NCI-H1092 (cell line): ENCODE results near the gene GPX2.

Experiments used
- DNase-seq: peaks from one replicate; lab custom pipeline; 2025; lab: John Stamatoyannopoulos, UW

Gene GPX2

DNA sequence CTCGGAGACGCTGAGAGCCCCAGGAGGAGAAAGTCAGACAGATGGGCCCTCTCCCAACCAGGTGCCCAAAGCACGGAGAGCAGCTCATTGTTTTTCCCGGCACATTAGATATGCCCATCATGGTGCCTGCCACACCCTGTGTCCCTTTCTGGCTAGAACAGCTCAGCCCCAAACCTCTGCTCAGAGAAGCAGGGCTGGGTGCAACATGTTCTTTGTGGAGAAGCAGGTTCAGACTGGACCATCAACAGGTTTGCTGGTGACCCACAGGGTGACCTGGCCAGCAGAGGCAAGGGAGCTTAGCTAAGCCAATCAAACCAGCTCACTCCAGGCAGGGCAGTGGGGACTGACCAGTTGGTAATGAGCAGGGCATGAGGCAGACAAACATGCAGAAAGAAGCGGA is 16.2 kb upstream of the GPX2 start:
- DNase-seq: no peak

DNA sequence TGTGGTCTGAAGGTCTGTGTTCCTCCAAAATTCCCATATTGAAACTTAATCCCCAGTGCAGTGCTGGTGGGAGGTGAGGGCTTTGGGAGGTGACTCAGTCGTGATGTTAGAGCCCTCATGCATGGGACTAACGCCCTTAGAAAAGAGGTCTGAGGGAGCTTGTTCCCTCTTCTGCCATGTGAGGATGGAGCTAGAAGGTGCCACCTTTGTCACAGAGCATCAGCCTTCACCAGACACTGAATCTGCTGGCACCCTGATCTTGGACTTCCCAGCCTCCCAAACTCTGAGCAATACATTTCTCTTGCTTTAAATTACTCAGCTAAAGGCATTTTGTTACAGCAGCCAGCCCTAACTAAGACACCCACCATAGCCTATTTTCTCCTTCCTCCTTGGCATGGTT is 15.7 kb upstream of the GPX2 start:
- no peak for DNase-seq

DNA sequence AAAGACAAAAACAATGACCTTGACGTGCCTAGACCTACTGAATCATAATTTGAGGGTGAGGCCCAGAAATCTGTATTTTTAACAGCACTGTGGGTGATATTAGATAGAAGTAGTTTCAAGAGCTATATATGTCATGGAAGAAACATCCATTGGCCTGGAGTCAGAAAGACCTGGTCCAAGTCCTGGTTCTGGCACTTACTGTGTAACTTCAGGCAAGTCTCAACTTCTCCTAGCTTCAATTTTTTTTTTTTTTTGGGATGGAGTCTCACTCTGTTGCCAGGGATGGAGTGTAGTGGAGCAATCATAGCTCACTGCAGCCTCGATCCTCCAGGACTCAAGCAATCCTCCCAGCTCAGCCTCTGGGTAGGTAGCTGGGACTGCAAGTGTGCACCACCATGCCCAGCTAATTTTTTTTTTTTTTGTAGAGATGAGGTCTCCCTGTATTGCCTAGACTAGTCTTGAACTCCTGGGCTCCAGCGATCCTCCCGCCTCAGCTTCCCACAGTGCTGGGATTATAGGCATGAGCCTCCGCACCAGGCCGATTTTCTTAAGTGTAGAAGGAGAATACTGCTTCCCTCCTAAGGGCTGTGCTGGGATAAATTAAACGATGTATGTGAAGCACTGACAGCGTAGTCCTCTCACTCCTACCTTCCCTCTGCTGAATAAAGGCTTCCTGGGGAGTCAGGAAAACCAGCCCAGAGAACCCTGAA is 14.3 kb upstream of the GPX2 start:
- DNase-seq: no peak

DNA sequence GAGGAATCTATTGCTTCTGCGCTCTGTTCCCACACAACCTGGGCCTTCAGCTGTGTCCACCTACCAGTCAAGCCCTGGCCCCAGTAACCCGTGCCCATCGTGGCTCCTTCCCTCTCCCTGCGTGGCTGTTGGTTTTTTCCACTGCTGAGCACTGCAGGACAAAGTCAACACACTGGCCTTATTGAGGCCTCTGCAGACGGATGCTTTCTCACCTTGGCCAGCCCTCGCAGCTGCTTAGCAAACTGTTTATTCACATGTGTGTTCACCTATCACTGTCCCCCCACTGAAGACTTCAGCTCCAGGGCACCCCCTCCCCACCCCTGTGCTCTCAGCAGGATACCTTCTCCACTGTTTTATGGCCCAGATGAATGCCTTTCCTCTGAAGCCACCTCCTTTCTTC is 12.8 kb upstream of the GPX2 start:
- no peak for DNase-seq

DNA sequence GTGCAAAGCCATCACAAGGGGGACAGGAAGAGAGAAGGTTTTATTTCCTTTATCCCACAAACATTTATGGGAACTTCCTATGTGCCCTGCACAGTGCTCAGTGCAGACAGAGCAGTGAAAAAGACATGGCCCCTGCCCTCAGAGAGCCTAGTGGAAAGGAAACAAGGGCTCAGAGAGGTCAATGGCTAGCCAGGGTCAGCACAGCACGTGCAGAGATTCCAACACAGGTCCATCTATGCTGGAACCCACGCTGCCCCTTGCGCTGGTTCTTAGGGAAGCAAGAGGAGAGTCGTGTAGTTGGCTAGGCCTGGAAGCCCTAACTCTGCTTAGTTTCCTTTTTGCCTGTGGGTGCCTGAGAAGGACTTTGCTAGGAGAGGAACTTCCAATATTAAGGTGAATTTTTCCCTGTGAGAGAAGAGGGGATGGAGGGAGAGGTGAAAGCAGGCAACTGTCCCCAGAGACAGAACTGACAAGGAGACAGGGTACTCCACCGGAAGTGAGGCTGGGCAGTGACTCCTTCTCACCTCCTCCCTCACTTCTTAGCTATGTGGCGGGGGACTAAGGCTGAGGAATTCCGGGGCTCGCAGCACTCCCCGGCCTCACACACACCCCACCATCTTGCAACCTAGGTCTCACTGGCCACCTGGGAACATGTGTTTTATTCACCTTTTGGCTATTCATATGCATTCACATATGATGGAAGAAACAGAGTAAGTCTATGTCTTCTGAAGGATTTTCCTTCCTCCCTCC is 12.1 kb upstream of the GPX2 start:
- DNase-seq: no peak

DNA sequence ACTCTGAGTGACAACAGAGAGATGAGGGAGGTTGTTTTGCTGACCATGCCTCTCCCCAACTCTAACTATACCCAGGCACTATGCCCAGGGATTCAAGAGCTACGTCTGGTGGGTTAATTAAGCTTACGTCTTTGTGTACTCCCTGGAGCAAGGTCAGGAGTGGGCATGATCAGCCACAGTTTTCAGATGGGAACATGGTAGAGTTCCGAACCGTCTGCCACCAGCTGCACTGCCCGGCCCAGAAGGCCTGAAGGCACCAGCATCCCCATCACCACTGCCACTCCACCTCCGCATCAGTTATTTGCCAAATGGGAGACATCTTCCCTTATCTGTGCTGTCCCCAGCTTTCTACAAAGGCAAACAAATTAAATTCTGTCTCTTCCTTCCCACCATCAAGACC is 11.1 kb upstream of the GPX2 start:
- no peak for DNase-seq

DNA sequence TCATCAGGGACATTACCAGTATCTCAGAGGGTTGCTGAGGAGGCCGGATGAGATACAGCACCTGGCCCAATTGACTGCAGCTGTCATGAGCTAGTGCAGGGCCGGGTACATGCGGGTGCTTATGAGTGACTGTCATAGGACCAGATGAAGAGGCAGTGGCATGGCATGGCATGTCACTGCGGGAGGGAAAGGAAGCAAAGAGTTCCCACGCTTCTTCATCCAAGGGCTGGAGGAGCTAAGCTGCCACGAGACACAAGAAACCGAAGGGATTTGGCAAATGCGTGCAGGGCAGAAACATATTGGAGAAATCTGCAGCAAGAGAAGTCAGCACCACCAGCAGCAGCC is 10.7 kb upstream of the GPX2 start:
- DNase-seq: no peak

DNA sequence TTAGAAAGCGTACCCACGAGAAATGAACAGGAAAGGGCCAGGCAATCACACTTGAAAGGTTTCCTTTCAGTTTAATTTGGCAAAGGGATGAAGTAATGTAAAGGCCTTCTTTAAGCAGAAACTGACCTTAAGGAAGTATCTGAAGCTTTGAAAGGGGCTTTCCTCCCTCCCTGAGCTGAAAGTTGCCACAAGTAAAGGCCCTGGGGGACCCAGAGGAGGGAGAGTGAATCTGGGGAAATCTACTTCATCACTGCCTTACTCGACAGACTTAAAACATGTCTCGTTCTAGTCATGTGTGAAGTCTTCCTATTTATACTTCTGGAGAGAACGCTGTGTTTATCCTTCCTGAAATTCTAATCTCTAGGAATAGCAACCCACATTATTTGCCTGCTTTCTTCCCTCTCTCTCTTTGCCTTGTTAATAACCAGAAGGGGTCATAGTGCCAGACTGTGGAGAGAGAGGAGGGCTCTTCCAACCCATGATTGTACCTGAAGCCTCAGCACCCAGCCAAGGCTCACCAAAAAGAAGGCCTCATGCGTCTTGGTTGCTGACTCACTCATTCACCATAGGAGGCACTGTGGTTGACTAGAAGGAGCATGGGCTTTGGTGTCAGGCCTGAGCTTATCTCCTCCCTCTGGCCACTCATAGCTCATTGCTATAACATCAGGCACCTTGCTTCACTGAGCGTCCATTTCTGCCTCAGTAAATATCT is 10.2 kb upstream of the GPX2 start:
- no peak for DNase-seq

DNA sequence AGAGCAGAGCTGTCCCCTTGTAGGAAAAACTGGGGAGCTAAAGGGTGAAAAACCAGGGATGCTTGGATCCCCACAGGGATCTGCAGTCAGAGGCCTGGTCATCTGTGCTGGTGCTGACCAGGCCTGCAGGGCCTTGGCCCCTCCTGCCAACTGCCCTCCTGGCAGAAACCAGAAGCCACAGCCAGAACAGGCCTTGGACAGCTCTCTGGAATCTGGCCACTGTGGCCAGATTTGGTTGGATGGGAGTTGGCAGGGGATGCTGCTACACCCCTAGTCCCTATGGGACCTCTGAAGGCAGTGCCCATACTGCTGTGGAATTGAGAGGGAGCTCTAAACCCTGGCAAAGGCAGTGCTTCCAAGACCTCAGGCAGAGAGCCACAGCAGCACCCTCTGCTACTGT is 9.2 kb upstream of the GPX2 start:
- DNase-seq: no peak

DNA sequence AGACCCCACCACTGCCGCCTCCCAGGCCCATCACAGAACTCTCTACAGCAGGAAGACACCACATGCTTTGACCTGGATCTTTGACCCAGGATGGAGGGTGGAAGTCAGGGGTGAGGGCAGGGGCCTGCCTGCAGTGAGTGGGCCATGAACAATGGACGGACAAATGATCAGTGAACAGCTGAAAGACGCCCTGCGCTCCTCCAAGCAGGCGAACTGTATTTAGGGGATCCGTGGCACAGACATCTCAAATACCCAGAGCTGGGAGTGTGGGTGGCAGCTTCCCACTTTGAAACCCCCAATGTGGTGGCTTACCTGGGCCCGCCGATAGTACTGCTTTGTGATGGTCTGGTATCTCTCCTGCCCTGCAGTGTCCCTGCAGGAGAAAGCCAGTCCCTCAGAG is 8.7 kb upstream of the GPX2 start:
- no peak for DNase-seq

DNA sequence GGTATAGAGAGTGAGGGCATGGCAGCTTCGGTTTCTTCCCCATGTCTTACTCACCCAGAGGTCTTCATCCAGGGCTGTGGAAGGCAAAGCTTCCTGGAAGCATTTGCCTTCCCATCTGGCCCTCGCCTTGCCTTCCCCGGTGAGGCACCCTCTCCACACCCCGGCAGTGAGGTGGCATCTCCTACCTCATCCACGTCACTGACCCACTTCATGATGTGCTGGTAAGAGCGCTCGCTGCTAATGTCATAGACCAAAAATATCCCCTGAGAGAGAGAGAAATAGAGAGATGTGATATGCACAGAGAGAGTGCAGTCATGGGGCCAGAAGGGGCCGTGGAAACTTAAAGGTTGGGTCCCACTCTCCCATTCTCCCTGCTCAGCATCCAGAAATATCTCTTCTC is 8.3 kb upstream of the GPX2 start:
- DNase-seq: no peak

DNA sequence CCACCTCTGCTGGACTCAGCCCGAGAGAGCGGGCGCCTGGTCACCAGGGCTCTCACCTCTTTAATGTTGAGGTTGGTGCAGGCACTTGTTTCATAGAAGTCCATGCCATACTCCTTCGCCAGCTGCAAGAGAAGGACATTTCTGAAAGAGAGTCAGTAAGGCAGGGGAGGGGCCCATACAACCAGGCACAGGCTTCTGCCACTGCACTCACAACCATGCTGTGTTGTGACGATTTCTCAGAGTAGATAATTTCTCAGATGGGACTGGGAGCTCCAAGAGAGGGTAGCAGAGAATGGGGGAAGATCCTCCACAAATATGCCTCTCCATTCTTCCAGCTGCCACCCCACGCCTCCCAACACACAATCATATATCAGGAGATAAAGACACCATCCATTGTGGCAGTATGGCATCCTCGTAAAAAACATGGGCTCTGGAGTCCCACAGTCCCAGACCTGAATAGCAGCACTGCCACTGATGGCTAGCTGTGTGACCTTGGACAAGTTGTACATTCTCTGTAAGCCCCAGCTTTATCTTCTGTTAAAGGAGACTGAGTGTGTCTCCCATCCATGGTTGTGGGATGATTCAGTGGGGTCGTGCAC is 6.2 kb upstream of the GPX2 start:
- no peak for DNase-seq

DNA sequence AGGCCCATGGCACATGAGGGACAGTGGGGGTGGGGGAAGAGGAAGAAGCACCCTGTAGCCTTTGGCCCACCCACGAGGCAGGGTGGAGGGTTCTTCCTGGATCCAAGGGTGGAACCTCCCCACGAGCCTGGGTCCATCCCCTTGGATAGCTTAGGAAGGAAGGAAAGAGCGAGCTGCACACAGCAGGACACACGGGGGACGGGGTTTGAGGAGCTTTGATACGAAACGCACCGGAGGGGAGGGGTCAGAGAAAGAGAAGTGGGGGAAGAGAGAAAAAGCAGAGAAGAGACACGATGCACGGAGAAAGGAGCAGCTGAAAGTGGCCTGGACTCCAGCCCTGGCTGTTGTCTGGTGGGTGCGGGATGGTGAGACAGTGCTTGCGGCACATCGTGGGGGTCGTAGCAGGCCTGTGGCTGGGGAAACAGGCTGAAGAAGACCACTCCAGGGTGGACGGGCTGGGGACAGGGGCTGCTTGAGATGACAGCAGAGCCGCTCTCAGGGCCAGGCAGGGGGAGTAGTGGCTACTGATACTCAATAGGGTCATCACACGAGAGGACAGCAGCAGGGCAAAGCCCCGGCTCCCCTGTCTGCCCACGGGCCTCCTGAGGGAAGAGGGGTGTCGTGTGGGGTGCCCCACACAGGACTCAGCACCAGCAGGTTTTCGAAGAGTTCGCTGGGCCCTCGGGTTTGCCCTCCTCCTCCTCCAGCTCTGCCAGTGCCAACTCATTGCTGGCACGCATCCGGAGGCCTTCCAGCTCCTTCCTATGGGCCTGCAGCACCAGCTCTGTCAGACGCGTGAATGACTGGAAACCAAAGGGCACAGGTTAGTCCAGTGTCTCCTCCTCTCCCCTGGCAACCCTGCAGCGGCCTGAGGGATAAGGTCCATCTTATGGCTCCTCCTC is 5.4 kb upstream of the GPX2 start:
- no peak for DNase-seq

DNA sequence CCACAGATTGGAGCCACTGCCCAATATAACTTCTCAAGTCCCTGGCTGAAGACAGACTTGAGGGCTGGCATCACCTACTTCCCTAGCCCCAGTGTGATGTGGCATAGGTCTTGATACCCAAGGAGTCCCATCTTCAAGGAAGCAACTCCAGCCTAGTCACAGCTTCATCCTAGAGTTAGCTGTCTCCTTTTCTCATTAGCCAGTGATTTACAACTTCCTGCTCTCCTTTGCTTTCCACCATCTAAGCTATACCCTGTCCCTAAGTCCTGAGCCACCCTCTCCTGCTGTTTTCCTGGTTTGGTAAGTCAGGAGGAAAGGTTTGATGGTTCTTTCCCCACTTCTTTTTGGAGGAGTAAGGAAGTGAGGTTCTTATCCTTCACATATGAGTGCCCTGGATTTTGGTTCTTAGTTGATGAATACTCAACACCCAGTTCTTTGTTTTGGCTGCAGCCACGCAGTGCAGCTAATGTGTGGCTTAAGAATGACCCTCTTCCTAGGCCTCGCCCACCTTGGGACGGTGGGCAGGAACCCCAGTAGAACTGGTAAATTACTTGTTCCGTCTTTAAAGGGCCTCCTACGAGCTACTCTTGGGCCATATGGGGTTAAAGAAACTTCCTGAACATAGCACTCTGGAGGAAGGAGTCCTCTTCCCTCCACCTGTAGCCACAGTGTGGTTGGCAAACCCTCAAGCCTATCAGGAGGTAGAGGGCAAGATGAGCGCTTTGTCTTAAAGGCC is 3.9 kb upstream of the GPX2 start:
- no peak for DNase-seq

DNA sequence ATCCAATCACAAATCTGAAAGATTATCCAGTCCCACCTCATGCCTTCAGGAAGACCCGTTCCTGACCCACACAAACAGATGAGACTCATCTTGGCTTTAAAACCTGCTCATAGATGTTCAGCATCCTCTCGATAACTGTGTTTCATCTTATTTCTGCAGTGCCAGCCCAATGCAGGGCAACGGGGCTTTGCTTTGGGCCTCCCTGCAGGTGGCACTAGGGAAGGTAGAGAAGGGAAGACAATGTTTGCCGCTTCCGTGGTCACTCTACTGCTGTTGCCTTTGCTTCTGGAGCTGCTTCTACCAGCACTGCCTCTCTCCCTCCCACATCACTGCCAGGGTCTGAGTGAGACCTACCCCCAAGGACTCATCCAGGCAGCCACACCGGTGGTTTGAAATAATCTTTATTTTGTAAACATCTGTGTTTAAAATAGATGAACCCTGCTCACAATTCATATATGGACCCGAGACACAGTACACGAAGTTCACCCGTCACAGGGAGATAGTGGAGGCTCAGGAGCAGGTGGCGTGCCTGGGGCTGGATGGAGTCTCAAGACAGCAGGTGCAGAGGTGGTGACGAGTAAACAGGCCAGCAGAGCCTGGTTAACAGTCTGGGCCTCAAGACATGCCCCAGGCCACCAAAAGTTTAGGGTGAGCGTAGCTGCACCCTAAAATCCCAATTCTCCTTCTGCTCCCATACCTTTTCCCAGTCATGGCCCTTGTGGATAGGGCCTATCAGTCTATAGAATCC is 3.1 kb upstream of the GPX2 start:
- no peak for DNase-seq

DNA sequence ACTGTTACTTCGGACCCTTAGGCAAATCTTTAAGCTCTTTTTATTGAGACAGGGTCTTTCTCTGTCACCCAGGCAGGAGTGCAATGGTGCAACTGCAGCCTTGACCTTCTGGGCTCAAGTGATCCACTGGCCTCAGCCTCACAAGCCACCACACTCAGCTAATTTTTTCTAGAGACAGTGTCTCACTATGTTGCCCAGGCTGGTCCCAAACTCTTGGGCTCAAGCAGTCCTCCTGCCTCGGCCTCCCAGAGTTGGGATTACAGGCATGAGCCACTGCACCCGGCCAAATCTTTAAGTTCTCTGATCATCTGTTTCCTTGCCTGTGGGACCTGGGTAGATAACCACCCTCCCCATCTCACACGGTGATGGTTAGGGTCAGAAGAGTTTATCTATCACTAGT is 2.3 kb upstream of the GPX2 start:
- no peak for DNase-seq

DNA sequence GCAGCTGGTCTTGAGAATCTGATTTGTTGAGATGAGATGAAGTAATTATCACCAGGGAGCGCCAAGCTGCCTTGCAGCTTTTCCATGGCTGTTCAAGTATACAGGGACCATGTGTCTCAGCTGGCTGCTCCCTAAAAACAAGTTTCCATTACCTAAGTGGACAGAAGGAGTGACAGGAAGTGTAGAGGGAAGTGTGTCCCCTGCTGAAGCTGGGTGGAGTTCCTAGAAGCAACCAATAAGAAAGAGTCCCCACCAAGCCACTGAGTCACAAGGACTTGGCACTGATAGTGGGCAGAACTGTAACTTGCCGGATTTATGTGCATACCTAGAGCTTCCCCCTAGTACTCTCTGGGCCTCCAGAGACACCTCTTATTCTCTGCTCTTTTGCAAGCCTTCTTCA is 1.5 kb upstream of the GPX2 start:
- no peak for DNase-seq

DNA sequence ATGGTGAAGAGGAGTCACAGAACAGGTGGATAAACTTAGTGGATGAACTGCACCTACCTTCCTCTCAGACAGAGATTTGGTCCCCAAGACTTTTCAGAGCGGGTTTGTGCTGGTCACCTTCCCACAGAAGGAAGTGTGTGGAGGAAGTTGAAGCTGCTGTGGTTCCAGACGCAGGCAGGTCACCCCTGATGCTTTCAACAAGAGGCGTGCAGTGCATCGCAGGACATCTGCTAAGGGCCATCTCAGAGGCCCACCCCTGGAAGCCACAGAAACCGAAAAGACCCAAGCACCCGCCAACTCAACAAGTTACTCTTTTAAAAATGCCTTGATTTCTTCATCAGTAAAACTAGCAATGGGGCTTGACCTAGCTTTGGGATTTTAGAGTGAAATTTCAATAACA is 1.0 kb upstream of the GPX2 start:
- no peak for DNase-seq

DNA sequence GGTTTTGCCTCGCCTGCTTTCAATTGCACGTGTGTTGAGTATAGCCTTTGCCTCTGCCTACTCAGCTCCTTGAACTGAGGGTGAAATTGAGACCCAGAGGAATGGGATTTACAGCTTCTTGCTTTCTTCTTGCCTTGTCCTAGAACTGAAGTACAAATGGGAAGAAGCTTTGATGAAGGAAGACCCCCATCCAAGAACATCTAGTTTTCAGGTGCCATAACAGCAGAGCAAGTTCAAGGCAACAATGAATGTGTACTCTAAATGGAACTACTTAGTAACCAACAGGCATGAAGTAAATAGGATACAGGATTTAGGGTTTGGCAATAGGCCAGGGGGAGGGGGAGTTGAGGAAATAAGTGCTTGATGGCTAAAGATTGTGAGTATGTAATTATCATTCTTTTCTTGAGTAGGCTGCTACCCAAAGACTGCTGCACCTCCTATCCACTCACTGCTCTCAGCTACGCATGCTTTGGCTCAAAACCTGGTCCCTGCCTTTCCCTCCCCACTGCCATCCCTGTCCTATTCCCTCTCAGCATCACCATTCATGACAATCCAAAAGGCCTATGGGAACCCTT is 2.1 kb downstream of the GPX2 start:
- no peak for DNase-seq

DNA sequence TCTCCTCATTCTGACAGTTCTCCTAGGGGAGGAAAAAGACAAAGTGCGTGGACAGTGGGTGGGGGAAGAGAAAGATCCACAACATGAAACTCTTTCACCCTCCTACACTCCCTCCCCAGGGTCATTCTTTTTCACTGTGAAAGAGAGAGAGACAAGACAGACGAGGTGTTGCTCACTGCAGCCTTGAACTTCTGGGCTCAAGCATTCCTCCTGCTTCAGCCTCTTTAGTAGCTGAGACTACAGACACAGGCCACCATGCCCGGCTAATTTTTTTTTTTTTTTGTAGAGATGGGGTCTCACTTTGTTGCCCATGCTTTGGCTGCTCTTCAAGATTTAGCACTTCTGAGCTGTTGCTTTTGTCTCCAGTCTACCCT is 2.7 kb downstream of the GPX2 start:
- no peak for DNase-seq
